MCF 10A (cell line): ENCODE data around the gene MARCHF5. TPM values are rescaled to one million over a fixed set of nuclear protein-coding genes. Genes with fewer than 3 reads are reported as not detected.
"Not testable (repeated sequence)": the region's sequence is repeated elsewhere in the genome, so short reads cannot be mapped to it uniquely, and the experiment has no call there.

Source experiments
- BruUV-seq: library from RNA; stranded (reverse); fragments of 400-500 nt; replicated peaks from 2 replicates; lab custom pipeline; 2021; lab: Mats Ljungman, UMichigan
- CTCF ChIA-PET: fragments of 300-600 bp; sonication (Branson Sonifier 250); formaldehyde crosslinking; extraction: SDS; loops from one replicate; lab custom pipeline; 2021; ENCODE audit warnings: antibody characterized with exemption, inconsistent platforms; lab: Yijun Ruan, JAX
- POLR2A ChIA-PET: fragments of 300-600, 350-650 bp; sonication (Branson Sonifier 250); formaldehyde crosslinking; extraction: SDS; loops from one replicate; lab custom pipeline; 2020; ENCODE audit warnings: antibody characterized with exemption, inconsistent platforms; lab: Yijun Ruan, JAX
- DNase-seq: peaks from one replicate; pipeline ENCODE4 v3.0.0-alpha.2; 2018; ENCODE audit not compliant: unreplicated experiment
- H3K27ac Mint-ChIP-seq: one replicate; pipeline ENCODE4 v1.8.0; 2022; ENCODE audit warnings: mild to moderate bottlenecking, low read depth, mixed read lengths; ENCODE audit not compliant: unreplicated experiment
- H3K27me3 Mint-ChIP-seq: one replicate; pipeline ENCODE4 v1.8.0; 2022; ENCODE audit warnings: mixed read lengths; ENCODE audit not compliant: insufficient read depth, unreplicated experiment
- H3K36me3 Mint-ChIP-seq: one replicate; pipeline ENCODE4 v1.8.0; 2022; ENCODE audit warnings: mild to moderate bottlenecking, moderate library complexity, mixed read lengths; ENCODE audit not compliant: insufficient read depth, unreplicated experiment
- H3K4me1 Mint-ChIP-seq: one replicate; pipeline ENCODE4 v1.8.0; 2022; ENCODE audit warnings: mixed read lengths; ENCODE audit not compliant: insufficient read depth, unreplicated experiment
- H3K4me3 Mint-ChIP-seq: one replicate; pipeline ENCODE4 v1.8.0; 2022; ENCODE audit warnings: mild to moderate bottlenecking, moderate library complexity, mixed read lengths; ENCODE audit not compliant: unreplicated experiment
- H3K9me3 Mint-ChIP-seq: one replicate; pipeline ENCODE4 v1.8.0; 2022; ENCODE audit warnings: mixed read lengths; ENCODE audit not compliant: unreplicated experiment
- CTCF ChIP-seq: fragments of 200-600 bp; IDR thresholded peaks from one replicate; pipeline ENCODE4 v1.8.0; 2022; ENCODE audit warnings: antibody characterized with exemption, mild to moderate bottlenecking; ENCODE audit not compliant: unreplicated experiment
- intact Hi-C: fragments of 100-400 bp; cut with micrococcal nuclease; formaldehyde crosslinking; loops from 2 replicates; pipeline ENCODE4 v1.14.1; 2022
- total RNA-seq: library from RNA; stranded (reverse); gene quantifications from 2 replicates; pipeline ENCODE4 v1.2.3, GENCODE V29; 2022

MARCHF5 gene
- total RNA-seq, 1 experiment from 2014 or later: 52.1 TPM

DNA sequence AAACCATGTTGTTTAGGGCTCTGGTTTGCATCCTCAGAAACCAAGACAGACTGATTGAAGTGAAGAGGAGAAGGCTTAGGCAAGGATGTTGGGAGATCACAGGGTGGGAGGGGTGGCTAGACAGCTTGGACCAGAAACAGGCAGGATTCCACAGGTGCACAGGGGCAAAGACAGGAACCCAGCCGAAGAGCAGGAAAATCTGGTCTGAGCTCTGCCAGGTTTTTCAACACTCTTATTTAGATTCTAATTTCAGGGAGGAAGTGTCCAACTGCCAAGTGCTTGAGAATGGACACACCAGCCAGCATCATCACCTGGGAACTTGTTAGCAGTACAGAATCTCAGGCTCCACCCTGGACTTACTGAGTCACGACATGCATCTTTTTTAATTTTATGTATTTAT is 93.8 kb downstream of the MARCHF5 start:
- H3K4me1 Mint-ChIP-seq: no peaks in the 10 kb centered on the region
- DNase-seq: no peak
- ChIA-PET POLR2A (interaction anchor here (0.9 kb wide), 1 partner anchor 94 kb away, joined by 3 read pairs; the partner anchor contains the start of genes CPEB3 and MARCHF5), CTCF (interaction anchor here (0.6 to 0.7 kb wide), 3 partner anchors 58 to 538 kb away, joined by 3 read pairs; no protein-coding TSS in a partner anchor)
- H3K36me3 Mint-ChIP-seq: no peaks in the 10 kb centered on the region
- peaks cover 23% of the 10 kb centered on the region for H3K27me3 Mint-ChIP-seq
- H3K9me3 Mint-ChIP-seq: no peaks in the 10 kb centered on the region
- intact Hi-C loops: no loop called here
- no TSS peak for BruUV-seq
- no peak overlapping the region for H3K27ac Mint-ChIP-seq
- no peak for TF ChIP-seq CTCF
- no peak overlapping the region for H3K4me3 Mint-ChIP-seq

- BruUV-seq: no TSS peak
- H3K4me3 Mint-ChIP-seq: no peak overlapping the region
- CTCF ChIA-PET: no interaction called here
- no peaks in the 10 kb centered on the region for H3K36me3 Mint-ChIP-seq
- H3K27me3 Mint-ChIP-seq: peaks cover 20% of the 10 kb centered on the region
- no peaks in the 10 kb centered on the region for H3K9me3 Mint-ChIP-seq
- no peak for DNase-seq
- H3K4me1 Mint-ChIP-seq: no peaks in the 10 kb centered on the region
- intact Hi-C loops: no loop called here
- H3K27ac Mint-ChIP-seq: no peak overlapping the region
- TF ChIP-seq CTCF: no peak
- POLR2A ChIA-PET: no interaction called here
These were observed 94.9 kb downstream of the MARCHF5 start for GRCh38 chr10:92385831-92386230.

- intact Hi-C loops: no loop called here
- CTCF ChIA-PET: interaction anchor here (0.6 to 0.7 kb wide), 3 partner anchors 48 to 337 kb away, joined by 3 to 4 read pairs (median 4); no protein-coding TSS in a partner anchor
- POLR2A ChIA-PET: no interaction called here
These were observed 96.4 kb downstream of the MARCHF5 start for GRCh38 chr10:92387289-92387940.

DNA sequence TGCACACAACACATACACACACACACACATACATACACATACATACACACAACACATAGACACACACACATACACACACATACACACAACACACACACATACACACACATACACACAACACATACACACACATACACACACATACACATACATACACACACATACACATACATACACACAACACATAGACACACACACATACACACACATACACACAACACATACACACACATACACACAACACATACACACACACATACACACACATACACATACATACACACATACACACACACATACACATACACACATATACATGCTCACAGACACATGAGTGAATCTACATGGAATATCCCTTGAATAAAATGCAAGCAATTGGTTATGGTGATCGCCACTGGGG is 102.2 kb downstream of the MARCHF5 start:
- H3K9me3 Mint-ChIP-seq, H3K36me3 Mint-ChIP-seq, intact Hi-C loops, CTCF ChIA-PET, POLR2A ChIA-PET, H3K4me1 Mint-ChIP-seq, BruUV-seq, H3K4me3 Mint-ChIP-seq, H3K27ac Mint-ChIP-seq, DNase-seq: not testable (repeated sequence)
- H3K27me3 Mint-ChIP-seq: peaks cover 16% of the 10 kb centered on the region

More at GRCh38 chr10:92387289-92387940, 96.4 kb downstream of the MARCHF5 start:
- no peak overlapping the region for H3K4me3 Mint-ChIP-seq
- BruUV-seq: no TSS peak
- no peaks in the 10 kb centered on the region for H3K36me3 Mint-ChIP-seq
- no peaks in the 10 kb centered on the region for H3K9me3 Mint-ChIP-seq
- no peak overlapping the region for H3K27ac Mint-ChIP-seq
- no peak for TF ChIP-seq CTCF
- H3K27me3 Mint-ChIP-seq: peaks cover 16% of the 10 kb centered on the region
- DNase-seq: peak; percentile 88
- H3K4me1 Mint-ChIP-seq: no peaks in the 10 kb centered on the region
